Measurements from ENCODE around the gene KTN1. TPM values are rescaled to one million over a fixed set of nuclear protein-coding genes. Genes with fewer than 3 reads are reported as not detected.

KTN1 gene
- total RNA-seq, 2 experiments from 2014 or later = 107 to 113 TPM

DNA sequence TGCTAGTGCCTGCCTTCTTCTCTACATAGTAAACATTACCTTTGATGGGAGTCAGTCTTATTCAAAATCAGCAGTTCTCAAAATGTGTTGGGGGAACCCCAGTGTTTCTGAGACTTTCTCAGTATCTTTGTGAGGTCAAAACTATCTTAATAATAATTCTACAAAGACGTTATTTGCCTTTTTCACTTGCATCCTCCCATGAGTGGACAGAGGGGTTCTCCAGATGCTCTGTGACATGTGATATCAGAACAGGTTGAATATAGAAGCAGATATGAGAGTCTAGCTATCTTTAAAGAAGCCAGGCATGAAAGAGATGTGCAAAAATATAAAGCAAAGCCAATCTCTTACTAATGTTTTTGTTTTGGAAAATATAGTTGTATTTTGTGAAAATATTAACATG lies 144.7 kb downstream of the KTN1 start:
- Mint-ChIP-seq H3K4me1 (ENCODE audit: low read depth) (no peaks in the 10 kb centered on the region), H3K27ac (no peak overlapping the region), H3K36me3 (ENCODE audit: low read depth) (no peaks in the 10 kb centered on the region), H3K4me3 (no peak overlapping the region), H3K27me3 (no peaks in the 10 kb centered on the region), H3K9me3 (no peaks in the 10 kb centered on the region)
- intact Hi-C loops (cut with micrococcal nuclease) = no loop called here
- ChIA-PET CTCF (interaction anchor here (1.6 kb wide), 1 partner anchor 9 kb away, joined by 4 read pairs; no protein-coding TSS in a partner anchor), POLR2A (no interaction called here)
- TF ChIP-seq, protein P1, sequence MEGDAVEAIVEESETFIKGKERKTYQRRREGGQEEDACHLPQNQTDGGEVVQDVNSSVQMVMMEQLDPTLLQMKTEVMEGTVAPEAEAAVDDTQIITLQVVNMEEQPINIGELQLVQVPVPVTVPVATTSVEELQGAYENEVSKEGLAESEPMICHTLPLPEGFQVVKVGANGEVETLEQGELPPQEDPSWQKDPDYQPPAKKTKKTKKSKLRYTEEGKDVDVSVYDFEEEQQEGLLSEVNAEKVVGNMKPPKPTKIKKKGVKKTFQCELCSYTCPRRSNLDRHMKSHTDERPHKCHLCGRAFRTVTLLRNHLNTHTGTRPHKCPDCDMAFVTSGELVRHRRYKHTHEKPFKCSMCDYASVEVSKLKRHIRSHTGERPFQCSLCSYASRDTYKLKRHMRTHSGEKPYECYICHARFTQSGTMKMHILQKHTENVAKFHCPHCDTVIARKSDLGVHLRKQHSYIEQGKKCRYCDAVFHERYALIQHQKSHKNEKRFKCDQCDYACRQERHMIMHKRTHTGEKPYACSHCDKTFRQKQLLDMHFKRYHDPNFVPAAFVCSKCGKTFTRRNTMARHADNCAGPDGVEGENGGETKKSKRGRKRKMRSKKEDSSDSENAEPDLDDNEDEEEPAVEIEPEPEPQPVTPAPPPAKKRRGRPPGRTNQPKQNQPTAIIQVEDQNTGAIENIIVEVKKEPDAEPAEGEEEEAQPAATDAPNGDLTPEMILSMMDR (IDR thresholded peaks at IDR 0.05) = no peak
- no peak for ATAC-seq
- no peak for DNase-seq

DNA sequence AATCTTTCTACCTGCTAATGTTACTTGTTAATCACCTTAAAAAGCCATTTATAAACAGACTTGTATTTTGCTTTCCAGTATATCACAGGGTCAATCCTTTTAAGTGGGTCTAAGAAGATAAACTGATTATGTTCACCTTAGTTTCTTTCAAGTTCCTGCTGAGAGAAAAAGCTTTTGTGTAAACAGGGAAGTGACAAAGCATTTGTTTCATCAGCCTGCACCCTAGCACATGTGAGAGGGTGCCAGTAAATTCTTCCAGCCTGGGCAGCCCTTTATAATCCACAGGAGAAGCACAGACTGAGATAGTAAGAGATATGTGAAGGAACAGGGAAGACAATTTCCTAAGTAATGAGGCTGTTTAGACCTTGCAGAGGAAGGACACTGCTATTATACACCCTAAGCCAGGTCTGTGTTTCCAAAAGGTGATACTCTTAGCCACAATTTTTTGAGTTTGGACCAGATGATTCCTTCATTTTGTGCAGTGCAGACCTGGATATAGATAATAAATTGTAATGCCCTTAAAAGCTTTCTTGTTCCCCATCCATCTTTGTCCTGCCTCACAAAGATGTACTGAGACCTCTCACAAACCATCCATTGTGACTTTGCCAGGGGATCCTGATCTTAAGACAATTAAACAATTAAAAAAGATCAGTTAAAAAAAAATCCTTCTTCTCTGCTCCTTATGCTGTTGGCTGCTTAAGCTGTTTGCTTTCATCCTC lies 150.7 kb downstream of the KTN1 start:
- POLR2A ChIA-PET = no interaction called here

DNA sequence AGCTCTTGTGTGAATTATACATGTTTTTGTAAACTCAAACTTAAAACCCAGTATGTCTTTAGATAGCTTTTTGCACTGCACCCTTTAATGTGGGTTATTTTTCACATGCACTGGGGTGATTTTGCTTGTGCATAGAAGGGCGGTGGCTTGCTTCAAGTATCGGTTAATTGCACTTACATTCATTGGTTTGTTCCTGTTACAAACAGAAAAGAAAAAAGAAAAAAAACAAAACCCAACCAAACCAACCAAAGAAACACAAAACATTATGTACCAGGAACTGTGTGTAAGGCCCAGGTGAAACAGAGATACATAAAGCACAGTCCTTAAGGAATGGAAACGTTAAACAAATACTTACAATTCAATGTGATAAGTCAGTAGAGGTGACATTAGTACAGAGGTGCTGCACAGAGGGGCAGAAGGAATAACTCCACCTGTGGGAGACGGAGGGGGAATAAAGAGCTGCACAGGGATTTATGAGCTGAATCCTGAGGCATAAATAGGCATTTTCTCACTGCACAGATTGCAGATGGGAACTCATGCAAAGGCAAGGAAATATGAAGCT lies 151.4 kb downstream of the KTN1 start:
- H3K27me3 Mint-ChIP-seq = no peaks in the 10 kb centered on the region
- TF ChIP-seq, protein P1 (IDR thresholded peaks at IDR 0.05) = no peak
- H3K4me1 Mint-ChIP-seq (ENCODE audit: low read depth) = no peaks in the 10 kb centered on the region
- H3K27ac Mint-ChIP-seq = no peak overlapping the region
- POLR2A ChIA-PET = no interaction called here
- no peaks in the 10 kb centered on the region for H3K9me3 Mint-ChIP-seq
- H3K36me3 Mint-ChIP-seq (ENCODE audit: low read depth) = no peaks in the 10 kb centered on the region
- ATAC-seq = no peak
- H3K4me3 Mint-ChIP-seq = no peak overlapping the region
- CTCF ChIA-PET = interaction anchor here (0.7 to 2.8 kb wide), 28 partner anchors 9 to 745 kb away, joined by 3 to 16 read pairs (median 4); no protein-coding TSS in a partner anchor
- intact Hi-C loops (cut with micrococcal nuclease) = loop anchor here (5.0 to 10.0 kb wide), 2 partner anchors 611 to 743 kb away; no protein-coding TSS in a partner anchor
- DNase-seq = no peak

More for the DNA sequence above, 150.7 kb downstream of the KTN1 start:
- no peaks in the 10 kb centered on the region for H3K4me1 Mint-ChIP-seq (ENCODE audit: low read depth)
- intact Hi-C loops (cut with micrococcal nuclease) = loop anchor here (5.0 to 10.0 kb wide), 2 partner anchors 612 to 744 kb away; no protein-coding TSS in a partner anchor
- no peak for ATAC-seq
- no peaks in the 10 kb centered on the region for H3K27me3 Mint-ChIP-seq
- H3K4me3 Mint-ChIP-seq = no peak overlapping the region
- TF ChIP-seq, protein P1 (IDR thresholded peaks at IDR 0.05) = no peak
- H3K36me3 Mint-ChIP-seq (ENCODE audit: low read depth) = no peaks in the 10 kb centered on the region
- H3K27ac Mint-ChIP-seq = no peak overlapping the region
- CTCF ChIA-PET = interaction anchor here (1.1 to 2.8 kb wide), 10 partner anchors 8 to 744 kb away, joined by 3 to 15 read pairs (median 4); no protein-coding TSS in a partner anchor
- no peaks in the 10 kb centered on the region for H3K9me3 Mint-ChIP-seq
- no peak for DNase-seq

DNA sequence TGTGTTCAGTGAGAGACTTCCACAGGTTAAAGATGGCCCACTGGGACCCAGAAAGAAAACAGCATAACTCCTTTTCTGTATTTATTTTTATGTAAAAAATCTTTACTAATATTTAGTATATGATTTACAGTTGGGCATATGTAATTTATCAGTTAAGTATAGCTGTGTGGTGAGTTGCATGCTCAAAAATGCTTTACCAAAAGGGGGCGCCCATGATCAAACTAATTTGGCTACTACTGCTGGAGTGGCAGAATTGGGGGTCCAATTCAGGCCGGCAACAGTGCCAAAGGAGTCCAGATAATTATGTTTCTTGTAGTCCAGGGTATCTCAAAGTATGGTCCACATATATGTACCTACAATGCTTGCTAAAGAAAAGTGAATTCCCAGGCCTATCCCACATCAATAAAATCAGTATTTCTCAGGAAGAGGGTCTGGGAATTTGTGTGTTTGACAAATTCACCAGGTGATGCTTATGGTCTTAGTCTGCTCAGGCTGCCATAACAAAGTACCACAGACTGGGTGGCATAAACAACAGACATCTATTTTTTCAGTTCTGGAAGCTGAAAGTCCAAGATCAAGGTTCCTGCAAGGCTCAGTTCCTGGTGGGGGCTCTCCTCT lies 152.0 kb downstream of the KTN1 start:
- intact Hi-C loops (cut with micrococcal nuclease) = loop anchor here (5.0 to 10.0 kb wide), 2 partner anchors 610 to 743 kb away; no protein-coding TSS in a partner anchor
- DNase-seq (peak; percentile 72), ATAC-seq (peak; percentile 53)
- CTCF ChIA-PET = interaction anchor here (0.7 to 2.8 kb wide), 34 partner anchors 9 to 745 kb away, joined by 3 to 16 read pairs (median 3); no protein-coding TSS in a partner anchor
- no peak overlapping the region for H3K4me3 Mint-ChIP-seq
- peaks cover 3% of the 10 kb centered on the region for H3K9me3 Mint-ChIP-seq
- TF ChIP-seq, protein P1 (IDR thresholded peaks at IDR 0.05) = peak; percentile 78
- H3K4me1 Mint-ChIP-seq (ENCODE audit: low read depth) = no peaks in the 10 kb centered on the region
- POLR2A ChIA-PET = no interaction called here
- H3K27ac Mint-ChIP-seq = no peak overlapping the region
- H3K27me3 Mint-ChIP-seq = no peaks in the 10 kb centered on the region
- no peaks in the 10 kb centered on the region for H3K36me3 Mint-ChIP-seq (ENCODE audit: low read depth)
